Ramos (cell line): ENCODE data around the gene COX11.

Source experiments
- in situ Hi-C: fragments of 300-500 bp; cut with MboI; formaldehyde crosslinking; loops from one replicate; pipeline ENCODE4 v1.14.3; 2022; ENCODE audit warnings: low sequenced_read_pairs; ENCODE audit not compliant: unreplicated experiment

COX11 gene

GRCh38 chr17:54969658-54970572 lies 1.5 kb upstream of the COX11 start:
- in situ Hi-C loops, result no loop called here

GRCh38 chr17:54968988-54969332 lies 506 bp upstream of the COX11 start:
- in situ Hi-C loops, result no loop called here

- in situ Hi-C loops, result no loop called here
These were observed 713 bp downstream of the COX11 start for GRCh38 chr17:54967621-54968261.

- in situ Hi-C loops, result no loop called here
These were observed 11.7 kb downstream of the COX11 start for GRCh38 chr17:54956791-54957190.

- in situ Hi-C loops, result no loop called here
These were observed 17.2 kb downstream of the COX11 start for GRCh38 chr17:54951286-54951685.

- in situ Hi-C loops, result no loop called here
These were observed 18.3 kb downstream of the COX11 start for GRCh38 chr17:54950116-54950515.

DNA sequence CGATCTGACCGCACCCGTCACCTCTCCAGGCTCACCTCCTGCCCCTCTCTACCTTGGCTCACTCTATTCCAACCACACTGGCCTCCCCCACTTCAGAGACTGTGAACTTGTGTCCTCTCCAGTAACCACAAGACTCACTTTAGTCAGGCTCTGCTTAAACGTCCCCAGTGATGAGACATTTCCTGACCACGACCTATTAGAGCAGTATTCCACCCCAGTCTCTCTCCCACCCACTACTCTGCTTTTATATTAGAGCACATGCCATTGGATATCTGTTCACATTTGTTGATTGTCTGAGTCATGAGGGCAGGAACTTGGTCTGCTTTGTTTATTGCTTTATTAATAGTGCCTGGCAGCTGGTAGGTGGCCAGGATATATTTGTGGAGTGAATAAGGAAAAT lies 20.1 kb downstream of the COX11 start:
- in situ Hi-C loops, result no loop called here

GRCh38 chr17:54947396-54947795 lies 21.1 kb downstream of the COX11 start:
- in situ Hi-C loops, result no loop called here

- in situ Hi-C loops, result no loop called here
These were observed 22.8 kb downstream of the COX11 start for GRCh38 chr17:54945671-54946070.

- in situ Hi-C loops, result no loop called here
These were observed 23.2 kb downstream of the COX11 start for GRCh38 chr17:54945231-54945630.

GRCh38 chr17:54944796-54945195 lies 23.7 kb downstream of the COX11 start:
- in situ Hi-C loops, result no loop called here

DNA sequence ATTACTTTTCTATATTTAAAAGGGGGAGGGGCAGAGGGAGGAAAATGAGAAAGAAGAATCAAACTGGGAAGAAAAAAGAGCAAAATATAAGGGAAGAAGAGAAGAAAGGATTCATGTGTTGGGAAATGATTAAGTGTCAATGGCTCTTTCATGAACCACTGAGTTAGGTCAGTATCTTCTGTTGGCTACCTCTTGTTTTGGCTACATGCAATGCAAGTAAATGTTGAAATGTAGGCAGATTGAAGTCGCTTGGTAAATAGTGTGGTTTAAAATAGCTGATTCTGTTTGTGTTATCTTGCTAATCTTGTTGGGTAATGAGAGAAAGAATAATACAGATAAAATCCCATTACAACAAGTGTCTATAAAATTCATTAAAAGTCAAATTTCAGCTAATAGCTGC lies 27.2 kb downstream of the COX11 start:
- in situ Hi-C loops, result no loop called here

GRCh38 chr17:54937426-54937825 lies 31.0 kb downstream of the COX11 start:
- in situ Hi-C loops, result no loop called here

DNA sequence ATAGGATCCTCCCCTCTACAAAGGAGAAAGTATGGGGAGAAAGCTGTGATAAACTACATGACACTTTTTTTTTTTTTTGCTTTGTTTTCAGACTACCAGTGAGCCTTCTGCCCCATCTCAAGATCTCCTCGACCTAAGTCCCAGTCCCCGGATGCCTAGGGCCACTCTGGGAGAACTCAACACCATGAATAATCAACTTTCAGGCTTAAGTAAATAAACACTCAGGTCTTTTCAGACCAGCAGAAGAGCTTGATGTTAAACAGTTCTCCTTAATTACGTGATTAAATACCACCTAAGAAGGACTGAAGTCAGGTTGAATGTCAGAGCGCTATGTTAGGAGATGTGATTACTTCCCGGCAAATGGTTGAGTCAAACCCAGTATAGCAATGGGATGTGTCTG lies 31.4 kb downstream of the COX11 start:
- in situ Hi-C loops, result no loop called here

GRCh38 chr17:54935471-54935870 lies 33.0 kb downstream of the COX11 start:
- in situ Hi-C loops, result no loop called here

DNA sequence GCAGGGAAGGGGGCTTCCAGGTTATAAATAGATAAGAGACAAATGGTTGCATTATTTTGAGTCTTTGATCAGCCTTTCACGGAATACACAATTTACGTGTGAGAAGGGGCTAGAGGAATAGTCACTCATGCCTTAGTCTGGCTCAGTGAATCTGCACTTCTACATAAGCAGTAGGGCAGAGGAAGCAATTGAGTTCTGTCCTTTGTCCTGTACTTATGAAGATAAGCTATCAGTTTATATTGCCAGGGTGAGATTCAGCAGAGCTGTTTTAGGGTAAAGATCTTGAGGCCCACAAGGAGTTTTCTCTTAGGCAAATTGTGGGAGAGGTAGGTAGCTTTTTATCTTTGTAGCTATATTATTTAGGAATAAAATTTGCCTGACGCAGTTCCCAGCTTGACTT lies 34.5 kb downstream of the COX11 start:
- in situ Hi-C loops, result no loop called here

DNA sequence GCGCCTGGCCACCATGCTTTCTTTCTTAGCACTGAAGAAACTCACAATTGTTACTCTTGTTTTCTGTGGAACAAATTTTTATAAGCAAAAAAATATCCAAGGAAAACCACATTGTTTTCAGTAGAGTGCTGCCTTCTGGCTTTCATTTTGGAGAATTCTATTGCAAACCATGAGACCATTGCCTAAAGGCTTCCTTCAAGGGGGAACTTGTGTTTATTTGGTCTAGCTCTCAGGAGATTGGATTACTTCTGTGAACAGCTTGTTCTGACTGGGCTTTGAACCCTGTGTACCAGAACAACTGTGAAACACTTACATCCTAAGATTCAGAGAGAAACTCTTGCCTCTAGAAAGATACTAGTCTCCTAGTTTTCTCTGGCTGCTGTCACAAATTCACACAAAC lies 35.7 kb downstream of the COX11 start:
- in situ Hi-C loops, result no loop called here

DNA sequence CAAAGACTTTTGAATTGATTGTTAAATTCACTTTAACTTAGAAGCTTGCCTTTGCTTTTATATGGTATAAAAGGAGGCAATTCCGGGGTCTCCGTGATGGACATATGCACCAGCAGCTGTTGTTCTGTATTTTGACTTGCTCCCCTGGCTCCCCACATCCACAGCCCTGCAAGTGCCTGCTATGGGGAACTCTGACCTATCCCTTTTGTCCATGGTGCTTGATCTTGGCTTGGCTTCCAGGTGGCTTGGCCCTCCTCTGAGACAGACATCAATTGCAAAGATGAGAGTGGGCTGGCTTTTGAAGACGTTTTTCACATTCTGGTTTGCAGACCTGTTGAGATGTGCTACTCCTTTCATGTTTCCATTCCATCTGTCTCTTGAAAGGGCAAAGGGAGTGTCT lies 40.9 kb downstream of the COX11 start:
- in situ Hi-C loops, result no loop called here

GRCh38 chr17:54924405-54924804 lies 44.0 kb downstream of the COX11 start:
- in situ Hi-C loops, result no loop called here

DNA sequence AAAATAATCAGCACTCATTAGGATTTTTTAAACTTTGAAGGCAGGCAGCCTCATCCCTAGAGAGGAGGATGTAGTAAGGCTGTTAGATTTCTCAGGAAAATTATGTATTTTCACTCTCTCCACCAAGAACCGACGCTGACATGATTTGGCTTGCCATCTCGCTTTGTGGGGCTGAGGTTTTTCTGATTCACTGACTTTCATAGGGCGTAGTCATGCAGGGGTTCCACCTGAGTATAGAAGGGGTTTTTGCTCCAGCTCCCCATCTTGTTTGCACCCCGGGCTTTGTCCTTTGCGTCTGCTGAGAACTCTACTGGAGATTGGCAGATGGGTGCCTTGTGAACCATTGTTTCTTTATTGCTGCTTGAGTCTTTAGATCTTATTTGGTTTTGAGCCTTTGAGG lies 47.6 kb downstream of the COX11 start:
- in situ Hi-C loops, result no loop called here

DNA sequence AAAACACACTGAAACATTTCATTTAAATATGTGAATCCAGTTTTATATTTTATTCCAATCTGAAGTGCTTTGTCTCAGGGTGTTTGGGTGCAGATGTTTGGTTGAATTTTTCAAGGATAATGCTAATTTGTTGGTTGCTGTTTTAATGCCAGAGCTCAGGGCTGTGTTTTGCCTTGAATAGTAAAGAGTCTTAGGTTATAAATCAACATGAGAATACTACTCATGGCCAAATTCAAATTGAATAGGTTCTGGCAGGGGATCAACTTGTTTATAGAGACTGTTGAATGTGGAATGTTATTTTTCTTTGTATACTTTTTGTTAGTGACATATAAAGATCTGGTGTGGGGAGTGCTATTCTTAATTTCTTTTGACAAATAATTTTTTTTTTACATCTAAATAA lies 49.0 kb downstream of the COX11 start:
- in situ Hi-C loops, result no loop called here

DNA sequence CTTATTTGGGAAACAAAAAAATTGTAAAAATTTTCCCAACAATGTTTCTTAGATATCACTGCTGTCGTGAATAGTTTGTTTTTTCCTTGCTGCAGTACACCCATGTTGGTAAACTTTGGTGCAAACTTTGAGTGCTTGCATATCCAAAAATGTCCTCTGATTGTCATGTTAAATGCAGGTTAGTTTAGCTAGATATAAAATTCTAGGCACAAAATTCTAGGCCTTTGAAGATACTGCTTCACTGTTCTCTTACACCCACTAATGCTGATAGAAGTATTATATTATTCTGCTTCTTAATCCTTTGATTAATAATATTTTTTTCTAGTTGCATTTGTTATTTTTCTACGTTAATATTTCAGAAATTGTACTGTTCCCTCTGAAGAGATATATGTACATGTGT lies 51.7 kb downstream of the COX11 start:
- in situ Hi-C loops, result no loop called here
